ENCODE data around the gene ADAMTS2. TPM values are rescaled to one million over a fixed set of nuclear protein-coding genes. Genes with fewer than 3 reads are reported as not detected.

The ADAMTS2 gene
- total and polyA plus RNA-seq, 5 donors from 2014 or later = 0.03 TPM; not detected in 4

DNA sequence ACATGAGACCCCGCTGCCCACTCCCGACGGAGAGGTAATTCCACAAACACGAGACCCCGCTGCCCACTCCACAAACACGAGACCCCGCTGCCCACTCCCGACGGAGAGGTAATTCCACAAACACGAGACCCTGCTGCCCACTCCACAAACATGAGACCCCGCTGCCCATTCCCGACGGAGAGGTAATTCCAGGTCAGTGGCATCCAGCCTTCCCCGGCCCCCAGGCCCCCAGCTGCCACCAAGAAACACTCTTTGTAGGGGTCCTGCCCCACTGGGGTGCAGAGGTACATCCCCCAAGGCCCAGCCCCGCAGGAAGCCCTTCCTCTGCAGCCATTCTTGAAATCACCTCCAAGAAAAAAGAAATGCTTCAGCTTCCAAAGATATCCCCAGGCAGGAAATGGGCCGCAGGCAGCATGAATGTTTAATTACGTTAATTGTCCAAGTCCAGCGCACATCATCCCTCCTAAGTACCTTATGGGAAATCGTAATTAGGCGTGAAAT lies 115.9 kb downstream of the ADAMTS2 start:
- Histone ChIP-seq H3K36me3 (ENCODE audit: control insufficient read depth, insufficient read depth, low read length) (no peaks in the 10 kb centered on the region), H3K4me3 (ENCODE audit: low read depth, low read length) (no peak overlapping the region), H3K27ac (ENCODE audit: insufficient read depth, low read length, poor library complexity, severe bottlenecking) (no peak overlapping the region), H3K27me3 (ENCODE audit: control insufficient read depth, insufficient read depth, low read length) (no peaks in the 10 kb centered on the region), H3K4me1 (ENCODE audit: control insufficient read depth, insufficient read depth, low read length, poor library complexity, severe bottlenecking) (no peaks in the 10 kb centered on the region), H3K9me3 (ENCODE audit: control insufficient read depth in 2 of 2, low read length in 2 of 2) (no peaks in the 10 kb centered on the region)
- Mint-ChIP-seq H3K4me1 (no peaks in the 10 kb centered on the region), H3K4me3 (no peak overlapping the region), H3K36me3 (peaks cover 7% of the 10 kb centered on the region), H3K27me3 (no peaks in the 10 kb centered on the region), H3K9me3 (peaks cover 0 to 6% (median 2%) of the 10 kb centered on the region in 7 donors), H3K27ac (no peak overlapping the region)
- DNase-seq = no peak
- ATAC-seq (ENCODE audit: low read depth in 2 of 2) = no peak

DNA sequence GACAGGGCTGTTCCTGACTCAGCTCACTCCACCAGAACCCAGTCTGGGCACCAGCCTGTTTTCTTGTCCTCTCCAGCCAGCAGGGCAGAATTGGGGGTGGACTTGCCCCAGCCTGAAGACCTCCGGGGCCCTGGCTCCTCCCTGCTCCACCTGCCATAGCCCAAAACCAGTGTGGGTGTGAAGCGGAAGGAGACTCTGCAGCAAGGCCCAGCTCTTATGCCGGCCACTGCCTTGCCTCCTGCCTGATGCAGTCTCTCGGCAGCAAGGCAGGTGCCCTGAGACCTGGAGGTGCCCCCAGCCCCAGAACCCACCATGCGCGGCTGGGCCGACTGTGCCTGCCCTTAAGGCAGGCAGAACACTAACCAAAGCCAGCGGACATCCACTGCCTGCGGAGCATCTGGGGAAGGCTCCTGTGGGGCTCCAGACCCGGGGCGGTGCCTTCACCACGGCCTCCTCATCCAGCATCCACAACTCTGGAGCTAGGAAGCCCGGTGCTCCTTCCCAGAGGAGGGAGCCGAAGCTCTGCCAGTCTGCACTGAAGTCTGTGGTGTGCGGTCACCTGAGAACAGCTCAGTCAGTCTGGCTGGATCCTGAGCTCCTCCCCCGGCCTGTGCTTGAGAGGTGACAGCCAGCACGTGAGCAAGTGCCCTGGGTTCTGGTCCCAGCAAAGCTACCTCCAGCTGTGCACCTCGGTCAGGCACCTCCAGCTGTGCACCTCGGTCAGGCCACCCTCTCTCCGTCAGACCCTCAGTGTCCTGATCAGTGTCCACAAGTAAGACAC lies 116.7 kb downstream of the ADAMTS2 start:
- DNase-seq = no peak

DNA sequence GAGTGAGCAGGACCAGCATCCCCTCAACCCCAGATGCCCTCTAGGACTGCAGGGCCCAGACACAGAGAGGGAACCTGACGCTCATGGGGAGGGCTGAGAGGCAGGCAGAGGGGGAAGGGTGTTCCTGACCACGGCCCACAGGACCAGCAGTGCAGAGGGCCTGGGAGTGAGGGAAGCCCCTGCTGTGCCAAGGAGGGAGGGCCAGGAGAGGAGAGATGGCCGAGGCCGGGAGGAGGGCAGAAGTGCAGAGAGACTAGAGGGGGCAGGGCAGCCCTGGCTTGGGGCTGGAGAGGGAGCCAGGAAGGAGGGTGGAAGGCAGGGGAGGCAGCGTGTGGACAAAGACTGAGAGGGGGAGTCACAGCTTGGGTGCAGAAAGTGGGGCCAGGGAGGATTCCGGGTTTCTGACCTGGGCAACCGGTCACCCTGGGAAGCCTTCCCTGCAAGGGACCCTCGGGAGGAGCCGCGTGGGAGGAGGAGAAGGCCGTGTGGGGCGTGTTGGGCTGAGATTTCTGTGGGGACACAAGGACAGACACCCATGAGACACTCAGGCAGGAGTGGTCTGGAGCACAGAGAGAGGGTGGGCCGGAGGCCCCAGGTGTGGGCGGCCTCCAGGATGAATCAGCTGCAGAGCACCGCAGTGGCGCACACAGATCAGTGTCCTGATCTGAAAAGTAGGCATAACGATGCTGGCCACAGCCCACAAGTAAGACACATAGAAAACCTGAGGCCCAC lies 117.5 kb downstream of the ADAMTS2 start:
- Mint-ChIP-seq H3K27ac (no peak overlapping the region), H3K36me3 (peaks cover 13% of the 10 kb centered on the region), H3K4me1 (no peaks in the 10 kb centered on the region), H3K9me3 (peaks cover 0 to 10% (median 7%) of the 10 kb centered on the region in 7 donors), H3K27me3 (no peaks in the 10 kb centered on the region), H3K4me3 (no peak overlapping the region)
- H3K9me3 ChIP-seq (ENCODE audit: control insufficient read depth in 2 of 2, low read length in 2 of 2) = no peaks in the 10 kb centered on the region
- ATAC-seq (ENCODE audit: low read depth in 2 of 2) = no peak
- H3K27me3 ChIP-seq (ENCODE audit: control insufficient read depth, insufficient read depth, low read length) = no peaks in the 10 kb centered on the region
- H3K4me1 ChIP-seq (ENCODE audit: control insufficient read depth, insufficient read depth, low read length, poor library complexity, severe bottlenecking) = no peaks in the 10 kb centered on the region
- no peak overlapping the region for H3K4me3 ChIP-seq (ENCODE audit: low read depth, low read length)
- no peaks in the 10 kb centered on the region for H3K36me3 ChIP-seq (ENCODE audit: control insufficient read depth, insufficient read depth, low read length)
- H3K27ac ChIP-seq (ENCODE audit: insufficient read depth, low read length, poor library complexity, severe bottlenecking) = no peak overlapping the region
- DNase-seq = no peak

More for the DNA sequence above, 116.7 kb downstream of the ADAMTS2 start:
- Mint-ChIP-seq H3K9me3 (peaks cover 0 to 6% (median 2%) of the 10 kb centered on the region in 7 donors), H3K36me3 (peaks cover 7% of the 10 kb centered on the region), H3K27ac (no peak overlapping the region), H3K27me3 (no peaks in the 10 kb centered on the region), H3K4me1 (no peaks in the 10 kb centered on the region), H3K4me3 (no peak overlapping the region)
- no peak for ATAC-seq (ENCODE audit: low read depth in 2 of 2)
- Histone ChIP-seq H3K27ac (ENCODE audit: insufficient read depth, low read length, poor library complexity, severe bottlenecking) (no peak overlapping the region), H3K9me3 (ENCODE audit: control insufficient read depth in 2 of 2, low read length in 2 of 2) (no peaks in the 10 kb centered on the region), H3K4me3 (ENCODE audit: low read depth, low read length) (no peak overlapping the region), H3K36me3 (ENCODE audit: control insufficient read depth, insufficient read depth, low read length) (no peaks in the 10 kb centered on the region), H3K4me1 (ENCODE audit: control insufficient read depth, insufficient read depth, low read length, poor library complexity, severe bottlenecking) (no peaks in the 10 kb centered on the region), H3K27me3 (ENCODE audit: control insufficient read depth, insufficient read depth, low read length) (no peaks in the 10 kb centered on the region)

DNA sequence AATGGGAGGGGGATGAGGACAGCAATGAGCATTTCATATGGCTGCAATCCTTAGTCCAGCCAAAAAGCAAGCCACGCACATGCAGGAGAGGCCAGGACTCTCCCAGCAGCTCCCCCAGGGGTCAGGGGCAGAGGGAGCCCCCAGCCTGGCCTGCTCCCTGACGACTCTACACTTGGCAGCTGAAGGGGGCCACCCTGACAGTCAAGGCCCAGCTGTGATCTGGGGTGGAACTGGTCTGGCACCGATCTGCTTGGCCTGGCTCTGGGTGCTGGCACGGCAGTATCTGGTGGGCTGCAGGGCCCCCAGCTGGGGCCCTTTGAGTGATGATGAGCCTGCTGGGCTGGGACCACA lies 118.1 kb downstream of the ADAMTS2 start:
- Mint-ChIP-seq H3K4me3 (no peak overlapping the region), H3K9me3 (peaks cover 0 to 10% (median 7%) of the 10 kb centered on the region in 7 donors), H3K36me3 (peaks cover 13% of the 10 kb centered on the region), H3K27me3 (no peaks in the 10 kb centered on the region), H3K4me1 (no peaks in the 10 kb centered on the region), H3K27ac (no peak overlapping the region)
- no peak for DNase-seq
- H3K4me3 ChIP-seq (ENCODE audit: low read depth, low read length) = no peak overlapping the region
- H3K27me3 ChIP-seq (ENCODE audit: control insufficient read depth, insufficient read depth, low read length) = no peaks in the 10 kb centered on the region
- H3K4me1 ChIP-seq (ENCODE audit: control insufficient read depth, insufficient read depth, low read length, poor library complexity, severe bottlenecking) = no peaks in the 10 kb centered on the region
- no peaks in the 10 kb centered on the region for H3K9me3 ChIP-seq (ENCODE audit: control insufficient read depth in 2 of 2, low read length in 2 of 2)
- ATAC-seq (ENCODE audit: low read depth in 2 of 2) = no peak
- H3K36me3 ChIP-seq (ENCODE audit: control insufficient read depth, insufficient read depth, low read length) = no peaks in the 10 kb centered on the region
- no peak overlapping the region for H3K27ac ChIP-seq (ENCODE audit: insufficient read depth, low read length, poor library complexity, severe bottlenecking)

DNA sequence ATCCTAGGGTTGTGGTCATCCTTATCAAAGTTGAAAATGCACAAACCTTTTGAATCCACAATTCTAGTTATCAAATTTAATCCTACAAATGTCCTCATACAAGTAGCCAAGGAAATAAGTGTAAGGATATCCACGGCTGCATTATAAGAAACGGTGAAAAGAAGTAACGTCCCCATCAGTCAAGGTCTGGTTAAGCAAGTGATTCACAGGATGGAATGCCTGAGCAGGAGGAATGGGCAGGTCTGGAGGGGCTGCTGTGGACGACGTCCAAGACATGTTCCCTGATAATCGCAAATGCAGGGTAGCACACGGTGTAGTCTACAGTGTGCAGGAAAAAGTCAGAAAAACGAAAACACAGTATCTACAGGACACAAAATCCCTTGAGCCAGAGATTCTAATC lies 118.6 kb downstream of the ADAMTS2 start:
- no peaks in the 10 kb centered on the region for H3K4me1 Mint-ChIP-seq
- Histone ChIP-seq H3K36me3 (ENCODE audit: control insufficient read depth, insufficient read depth, low read length) (no peaks in the 10 kb centered on the region), H3K9me3 (ENCODE audit: control insufficient read depth in 2 of 2, low read length in 2 of 2) (no peaks in the 10 kb centered on the region), H3K4me3 (ENCODE audit: low read depth, low read length) (no peak overlapping the region), H3K27ac (ENCODE audit: insufficient read depth, low read length, poor library complexity, severe bottlenecking) (no peak overlapping the region), H3K27me3 (ENCODE audit: control insufficient read depth, insufficient read depth, low read length) (no peaks in the 10 kb centered on the region), H3K4me1 (ENCODE audit: control insufficient read depth, insufficient read depth, low read length, poor library complexity, severe bottlenecking) (no peaks in the 10 kb centered on the region)
- H3K27ac Mint-ChIP-seq = no peak overlapping the region
- peaks cover 0 to 10% (median 7%) of the 10 kb centered on the region in 7 donors for H3K9me3 Mint-ChIP-seq
- no peak overlapping the region for H3K4me3 Mint-ChIP-seq
- no peak for ATAC-seq (ENCODE audit: low read depth in 2 of 2)
- H3K27me3 Mint-ChIP-seq = no peaks in the 10 kb centered on the region
- no peak for DNase-seq
- H3K36me3 Mint-ChIP-seq = peaks cover 13% of the 10 kb centered on the region

DNA sequence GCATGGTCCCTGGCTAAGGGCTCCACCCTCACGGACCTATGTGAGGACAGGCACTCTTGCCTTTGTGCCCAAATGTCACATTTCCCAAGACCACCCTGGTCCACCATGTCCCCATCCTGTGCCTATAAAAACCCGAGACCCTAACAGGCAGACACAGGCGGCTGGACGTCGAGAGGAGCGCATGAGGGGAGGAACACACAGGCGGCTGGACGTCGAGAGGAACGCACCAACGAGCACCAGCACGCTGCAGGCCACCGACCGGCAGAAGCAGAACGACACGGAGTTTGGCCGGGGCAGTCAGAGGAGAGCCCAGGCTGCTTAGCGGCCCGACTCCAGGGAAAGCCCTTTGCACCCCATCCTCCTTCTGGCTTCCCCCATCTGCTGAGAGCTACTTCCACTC lies 119.9 kb downstream of the ADAMTS2 start:
- H3K27me3 Mint-ChIP-seq = no peaks in the 10 kb centered on the region
- no peaks in the 10 kb centered on the region for H3K36me3 ChIP-seq (ENCODE audit: control insufficient read depth, insufficient read depth, low read length)
- DNase-seq (no peak), ATAC-seq (ENCODE audit: low read depth in 2 of 2) (no peak)
- no peaks in the 10 kb centered on the region for H3K27me3 ChIP-seq (ENCODE audit: control insufficient read depth, insufficient read depth, low read length)
- no peaks in the 10 kb centered on the region for H3K4me1 ChIP-seq (ENCODE audit: control insufficient read depth, insufficient read depth, low read length, poor library complexity, severe bottlenecking)
- no peak overlapping the region for H3K27ac ChIP-seq (ENCODE audit: insufficient read depth, low read length, poor library complexity, severe bottlenecking)
- H3K4me3 ChIP-seq (ENCODE audit: low read depth, low read length) = no peak overlapping the region
- H3K4me3 Mint-ChIP-seq = no peak overlapping the region
- no peak overlapping the region for H3K27ac Mint-ChIP-seq
- peaks cover 13% of the 10 kb centered on the region for H3K36me3 Mint-ChIP-seq
- no peaks in the 10 kb centered on the region for H3K4me1 Mint-ChIP-seq
- H3K9me3 Mint-ChIP-seq = peaks cover 0 to 10% (median 7%) of the 10 kb centered on the region in 7 donors
- H3K9me3 ChIP-seq (ENCODE audit: control insufficient read depth in 2 of 2, low read length in 2 of 2) = no peaks in the 10 kb centered on the region

DNA sequence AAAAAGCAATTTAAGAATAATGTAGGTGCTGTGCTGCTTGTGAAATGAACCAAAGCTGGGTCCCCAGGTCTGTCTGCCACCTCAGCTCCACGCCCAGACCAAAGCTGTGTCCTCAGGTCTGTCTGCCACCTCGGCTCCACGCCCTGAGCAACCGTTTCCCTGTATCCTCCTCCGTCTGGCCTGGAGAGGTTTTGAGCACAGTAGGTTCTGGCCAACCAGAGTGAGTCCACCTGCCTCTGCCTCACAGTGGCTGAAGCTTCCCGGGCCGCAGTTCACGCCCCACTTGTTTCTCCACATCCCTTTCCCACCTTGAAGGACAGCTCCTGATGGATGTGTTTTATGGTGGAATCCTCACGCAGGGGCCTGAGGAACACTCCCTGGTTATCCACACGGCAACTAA lies 120.5 kb downstream of the ADAMTS2 start:
- Histone ChIP-seq H3K27me3 (ENCODE audit: control insufficient read depth, insufficient read depth, low read length) (no peaks in the 10 kb centered on the region), H3K36me3 (ENCODE audit: control insufficient read depth, insufficient read depth, low read length) (no peaks in the 10 kb centered on the region), H3K4me3 (ENCODE audit: low read depth, low read length) (no peak overlapping the region), H3K9me3 (ENCODE audit: control insufficient read depth in 2 of 2, low read length in 2 of 2) (no peaks in the 10 kb centered on the region), H3K27ac (ENCODE audit: insufficient read depth, low read length, poor library complexity, severe bottlenecking) (no peak overlapping the region), H3K4me1 (ENCODE audit: control insufficient read depth, insufficient read depth, low read length, poor library complexity, severe bottlenecking) (no peaks in the 10 kb centered on the region)
- no peaks in the 10 kb centered on the region for H3K4me1 Mint-ChIP-seq
- no peak overlapping the region for H3K27ac Mint-ChIP-seq
- peaks cover 13% of the 10 kb centered on the region for H3K36me3 Mint-ChIP-seq
- ATAC-seq (ENCODE audit: low read depth in 2 of 2) (no peak), DNase-seq (no peak)
- H3K4me3 Mint-ChIP-seq = no peak overlapping the region
- peaks cover 0 to 10% (median 7%) of the 10 kb centered on the region in 7 donors for H3K9me3 Mint-ChIP-seq
- H3K27me3 Mint-ChIP-seq = no peaks in the 10 kb centered on the region

All from CD4-positive, CD25-positive, alpha-beta regulatory T cell (primary cell).